Testis (tissue), 2 donors: ENCODE measurements around the gene NXT1.

Experiments
- POLR2A ChIP-seq: fragments of 450-650 bp; IDR thresholded peaks from one replicate; pipeline ENCODE4 v1.6.1; 2017; ENCODE audit warnings: antibody characterized with exemption, mild to moderate bottlenecking, moderate library complexity
- TF ChIP-seq, protein P1 (sequence below), 3 experiments: fragments of 450-650 bp in 2 of 3; fragments of 200-600 bp in 1 of 3; sonication (generic) in 1 of 3; IDR thresholded peaks; one replicate each; pipeline ENCODE4 v1.5.1; 2016 to 2019; ENCODE audit warnings: antibody characterized with exemption in 3 of 3, mild to moderate bottlenecking in 2 of 3, moderate library complexity in 1 of 3

DNA sequence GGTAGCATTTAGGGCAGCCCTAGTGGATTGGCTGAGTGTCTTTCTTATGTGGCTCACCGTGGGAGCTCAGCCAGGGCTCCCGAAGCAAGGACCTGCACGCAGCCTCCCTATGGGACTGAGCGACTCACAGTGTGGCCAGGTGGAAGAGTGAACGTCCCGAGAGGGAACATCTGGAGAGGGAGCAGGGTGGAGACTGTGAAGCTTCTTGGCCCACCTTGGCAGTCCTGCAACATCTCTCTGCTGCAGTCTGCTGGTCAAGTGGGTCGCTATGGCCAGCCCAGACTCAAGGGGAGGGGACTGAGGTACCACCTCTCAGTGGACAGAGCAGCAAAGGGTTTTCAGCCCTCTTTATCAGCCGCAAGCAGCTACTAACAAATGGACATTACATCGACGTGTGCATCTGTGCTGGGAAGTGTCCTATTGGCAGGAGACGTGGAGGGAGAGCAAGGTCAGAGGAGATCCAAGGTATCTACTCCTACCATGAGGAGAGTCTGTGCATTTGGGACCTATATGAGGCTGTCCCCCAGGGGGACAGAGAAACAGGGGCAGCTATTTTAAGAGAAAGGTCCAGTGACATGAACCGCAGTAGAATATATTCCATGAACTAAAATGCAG lies 49.0 kb upstream of the NXT1 start:
- TF ChIP-seq, protein P1, sequence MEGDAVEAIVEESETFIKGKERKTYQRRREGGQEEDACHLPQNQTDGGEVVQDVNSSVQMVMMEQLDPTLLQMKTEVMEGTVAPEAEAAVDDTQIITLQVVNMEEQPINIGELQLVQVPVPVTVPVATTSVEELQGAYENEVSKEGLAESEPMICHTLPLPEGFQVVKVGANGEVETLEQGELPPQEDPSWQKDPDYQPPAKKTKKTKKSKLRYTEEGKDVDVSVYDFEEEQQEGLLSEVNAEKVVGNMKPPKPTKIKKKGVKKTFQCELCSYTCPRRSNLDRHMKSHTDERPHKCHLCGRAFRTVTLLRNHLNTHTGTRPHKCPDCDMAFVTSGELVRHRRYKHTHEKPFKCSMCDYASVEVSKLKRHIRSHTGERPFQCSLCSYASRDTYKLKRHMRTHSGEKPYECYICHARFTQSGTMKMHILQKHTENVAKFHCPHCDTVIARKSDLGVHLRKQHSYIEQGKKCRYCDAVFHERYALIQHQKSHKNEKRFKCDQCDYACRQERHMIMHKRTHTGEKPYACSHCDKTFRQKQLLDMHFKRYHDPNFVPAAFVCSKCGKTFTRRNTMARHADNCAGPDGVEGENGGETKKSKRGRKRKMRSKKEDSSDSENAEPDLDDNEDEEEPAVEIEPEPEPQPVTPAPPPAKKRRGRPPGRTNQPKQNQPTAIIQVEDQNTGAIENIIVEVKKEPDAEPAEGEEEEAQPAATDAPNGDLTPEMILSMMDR (IDR thresholded peaks at IDR 0.05), result no peak
- TF ChIP-seq POLR2A, result no peak
